Measurements from ENCODE around the gene CCDC24. TPM values are rescaled to one million over a fixed set of nuclear protein-coding genes. Genes with fewer than 3 reads are reported as not detected.

CCDC24 gene
- total RNA-seq, 1 experiment from 2014 or later: 11.8 TPM

GRCh38 chr1:44027320-44027719 lies 35.9 kb downstream of the CCDC24 start:
- H2BK12ac ChIP-seq (ENCODE audit: insufficient read length, low read depth, low read length): no peak overlapping the region
- no peaks in the 10 kb centered on the region for H3K27me3 ChIP-seq (ENCODE audit: insufficient read depth, low read length)
- Mint-ChIP-seq H3K9me3 (no peaks in the 10 kb centered on the region), H3K36me3 (ENCODE audit: insufficient read depth in 1 of 3, low read depth in 3 of 3) (peaks cover 18 to 34% (median 21%) of the 10 kb centered on the region in 3 experiments), H3K27me3 (ENCODE audit: low read depth) (peaks cover 4% of the 10 kb centered on the region), H3K4me1 (peaks cover 31 to 32% of the 10 kb centered on the region in 2 experiments), H3K27ac (peak overlapping the region in 1 of 3 experiments; percentile 49; a peak in 1 of 7 replicates), H3K4me3 (no peak overlapping the region)
- no peak overlapping the region for H2BK20ac ChIP-seq (ENCODE audit: low read depth, low read length, poor library complexity, severe bottlenecking)
- no peak overlapping the region for H3K23ac ChIP-seq (ENCODE audit: insufficient read length, low read depth, low read length)
- H4K5ac ChIP-seq (ENCODE audit: insufficient read length, low read depth, low read length): no peak overlapping the region
- no peak overlapping the region for H2BK120ac ChIP-seq (ENCODE audit: low read depth, low read length, poor library complexity, severe bottlenecking)
- DNase-seq: no peak
- H3K9ac ChIP-seq (ENCODE audit: extremely low read depth, insufficient read length, low read length): no peak overlapping the region
- H2BK15ac ChIP-seq (ENCODE audit: low read depth, low read length): no peak overlapping the region
- H3K27ac ChIP-seq (ENCODE audit: insufficient read length, low read depth, low read length): no peak overlapping the region
- H3K14ac ChIP-seq (ENCODE audit: insufficient read depth, low read length): no peak overlapping the region
- no peaks in the 10 kb centered on the region for H3K79me2 ChIP-seq (ENCODE audit: insufficient read depth, low read length)
- H4K20me1 ChIP-seq (ENCODE audit: control insufficient read depth, insufficient read depth, insufficient read length): no peaks in the 10 kb centered on the region
- H3K56ac ChIP-seq (ENCODE audit: insufficient read length, low read depth, low read length): no peak overlapping the region
- no peak overlapping the region for H4K91ac ChIP-seq (ENCODE audit: insufficient read length, low read depth, low read length)
- H3K4me2 ChIP-seq (ENCODE audit: insufficient read depth, insufficient read length, low read length): no peak overlapping the region
- no peak overlapping the region for H4K8ac ChIP-seq (replicated peaks; ENCODE audit: insufficient read length, low read depth, low read length)
- H2BK5ac ChIP-seq (ENCODE audit: insufficient read length, low read length): no peak overlapping the region
- no peaks in the 10 kb centered on the region for H3K79me1 ChIP-seq (ENCODE audit: insufficient read depth, low read depth, low read length, poor library complexity, severe bottlenecking)
- H2AFZ ChIP-seq (ENCODE audit: low read length): no peak overlapping the region
- H3K9me3 ChIP-seq (ENCODE audit: control insufficient read depth, low read depth, low read length): no peaks in the 10 kb centered on the region
- no peak overlapping the region for H2AK5ac ChIP-seq (ENCODE audit: insufficient read length, low read length)
- TF ChIP-seq, protein P1, sequence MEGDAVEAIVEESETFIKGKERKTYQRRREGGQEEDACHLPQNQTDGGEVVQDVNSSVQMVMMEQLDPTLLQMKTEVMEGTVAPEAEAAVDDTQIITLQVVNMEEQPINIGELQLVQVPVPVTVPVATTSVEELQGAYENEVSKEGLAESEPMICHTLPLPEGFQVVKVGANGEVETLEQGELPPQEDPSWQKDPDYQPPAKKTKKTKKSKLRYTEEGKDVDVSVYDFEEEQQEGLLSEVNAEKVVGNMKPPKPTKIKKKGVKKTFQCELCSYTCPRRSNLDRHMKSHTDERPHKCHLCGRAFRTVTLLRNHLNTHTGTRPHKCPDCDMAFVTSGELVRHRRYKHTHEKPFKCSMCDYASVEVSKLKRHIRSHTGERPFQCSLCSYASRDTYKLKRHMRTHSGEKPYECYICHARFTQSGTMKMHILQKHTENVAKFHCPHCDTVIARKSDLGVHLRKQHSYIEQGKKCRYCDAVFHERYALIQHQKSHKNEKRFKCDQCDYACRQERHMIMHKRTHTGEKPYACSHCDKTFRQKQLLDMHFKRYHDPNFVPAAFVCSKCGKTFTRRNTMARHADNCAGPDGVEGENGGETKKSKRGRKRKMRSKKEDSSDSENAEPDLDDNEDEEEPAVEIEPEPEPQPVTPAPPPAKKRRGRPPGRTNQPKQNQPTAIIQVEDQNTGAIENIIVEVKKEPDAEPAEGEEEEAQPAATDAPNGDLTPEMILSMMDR (conservative IDR thresholded peaks at IDR 0.05): no peak
- peaks cover 7% of the 10 kb centered on the region for H3K23me2 ChIP-seq (ENCODE audit: insufficient read length, low read depth, low read length, poor library complexity, severe bottlenecking)
- H3K18ac ChIP-seq (ENCODE audit: insufficient read length, low read depth, low read length): no peak overlapping the region
- H3T11ph ChIP-seq (ENCODE audit: low read length): no peak overlapping the region
- H3K4me1 ChIP-seq (ENCODE audit: insufficient read depth, low read length): peaks cover 6% of the 10 kb centered on the region; the same call in 1 of the 2 replicates
- H3K4ac ChIP-seq (ENCODE audit: low read depth, low read length): no peak overlapping the region
- WGBS (ENCODE audit: extremely low coverage, insufficient read length, low lambda C conversion rate): no CpG with 5 or more reads among the region's 3 CpGs

Measured in H9 (cell line).